K562 (cell line): ENCODE data around the gene CWF19L1. TPM values are rescaled to one million over a fixed set of nuclear protein-coding genes. Genes with fewer than 3 reads are reported as not detected.

Source experiments
- BHLHE40 ChIP-seq: IDR thresholded peaks from 2 replicates; pipeline ENCODE4 v1.6.1; 2011; ENCODE audit warnings: low read length, improper control_type of control experiment
- CREM ChIP-seq: IDR thresholded peaks from 2 replicates; pipeline ENCODE4 v1.6.1; 2014; ENCODE audit warnings: antibody characterized with exemption, low read depth
- DLX4 ChIP-seq: fragments of 250-450 bp; sonication (Bioruptor Pico); IDR thresholded peaks from 2 replicates; pipeline ENCODE4 v1.6.1; 2021; ENCODE audit warnings: mild to moderate bottlenecking
- ETV5 ChIP-seq: sonication (generic); formaldehyde crosslinking; IDR thresholded peaks from 2 replicates; pipeline ENCODE4 v1.4.0; 2020; ENCODE audit warnings: low read depth, mild to moderate bottlenecking, missing genetic modification reagents
- GTF2F1 ChIP-seq: IDR thresholded peaks from 2 replicates; pipeline ENCODE4 v1.6.1; 2011; ENCODE audit warnings: low read depth, low read length, improper control_type of control experiment
- HNRNPLL ChIP-seq: fragments of 200-400 bp; formaldehyde crosslinking; IDR thresholded peaks from 2 replicates; pipeline ENCODE4 v1.6.1; 2017; ENCODE audit warnings: low read length, low read depth, mild to moderate bottlenecking; ENCODE audit not compliant: poor library complexity, severe bottlenecking
- MBD1 ChIP-seq: fragments of 250-450 bp; sonication (Bioruptor Pico); IDR thresholded peaks from 2 replicates; pipeline ENCODE4 v1.8.0; 2022; ENCODE audit warnings: inconsistent platforms
- NR4A1 ChIP-seq, 2 experiments: fragments of 250-450 bp in 1 of 2; fragments of 450-650 bp in 1 of 2; sonication (Bioruptor Pico) in 1 of 2; IDR thresholded peaks; 2 replicates each; pipeline versions ENCODE4 v1.4.0 to v1.6.1; 2016 to 2020; ENCODE audit warnings: mild to moderate bottlenecking in 2 of 2, missing compliant biosample characterization in 1 of 2, missing genetic modification characterization in 1 of 2, moderate library complexity in 1 of 2
- RB1 ChIP-seq: fragments of 450-650 bp; IDR thresholded peaks from 2 replicates; pipeline ENCODE4 v1.6.1; 2017; ENCODE audit warnings: low read depth, mild to moderate bottlenecking
- RBM39 ChIP-seq: fragments of 200-400 bp; formaldehyde crosslinking; optimal IDR thresholded peaks from 2 replicates; pipeline ENCODE3; 2018; ENCODE audit warnings: low read depth, low read length
- SRF ChIP-seq, 2 experiments: fragments of 250-450, 450-650 bp in 1 of 2; sonication (Bioruptor Pico) in 1 of 2; sonication (generic) in 1 of 2; formaldehyde crosslinking; IDR thresholded peaks; 2 replicates each; pipeline versions ENCODE4 v1.5.0 to v1.5.1; 2020 to 2022; ENCODE audit warnings: mild to moderate bottlenecking in 1 of 2, missing genetic modification reagents in 1 of 2
- TBL1XR1 ChIP-seq, 2 experiments: IDR thresholded peaks; 2 replicates each; pipeline ENCODE4 v1.6.1; 2012; ENCODE audit warnings: improper control_type of control experiment in 2 of 2, low read length in 2 of 2, mild to moderate bottlenecking in 1 of 2
- TEAD1 ChIP-seq, 2 experiments: fragments of 450-650 bp in 1 of 2; sonication (generic) in 1 of 2; formaldehyde crosslinking; IDR thresholded peaks; 2 replicates each; pipeline versions ENCODE4 v1.4.0 to v1.8.0; 2020 to 2022; ENCODE audit warnings: mild to moderate bottlenecking in 2 of 2, missing genetic modification reagents in 1 of 2
- ZBTB49 ChIP-seq: sonication (generic); formaldehyde crosslinking; IDR thresholded peaks from 2 replicates; pipeline ENCODE4 v1.8.0; 2022; ENCODE audit warnings: missing genetic modification reagents, mild to moderate bottlenecking, borderline replicate concordance
- ZNF324 ChIP-seq: fragments of 250-450 bp; sonication (Bioruptor Pico); IDR thresholded peaks from 2 replicates; pipeline ENCODE4 v1.4.0; 2020; ENCODE audit warnings: mild to moderate bottlenecking
- ZNF395 ChIP-seq: fragments of 200-800 bp; sonication (Bioruptor generic); IDR thresholded peaks from 2 replicates; pipeline ENCODE4 v1.6.1; 2017; ENCODE audit warnings: missing genetic modification characterization, missing compliant biosample characterization
- polyA plus RNA-seq, 8 experiments: library from polyadenylated mRNA; depleted of rRNA in 4 of 8; stranded (reverse) in 5 of 8; unstranded in 3 of 8; fragments of >200 nt; fragmentation: Nextera tagmentation in 2 of 8; fragmentation: Illumina TruSeq in 1 of 8; extraction: Ambion mirVana in 2 of 8; extraction: Trizol in 1 of 8; gene quantifications; 2 replicates each; pipeline versions ENCODE4 v1.2.1 to v1.2.3, GENCODE V29; 2011 to 2014; ENCODE audit warnings: inconsistent platforms in 1 of 8, missing spikeins in 1 of 8
- total RNA-seq, 7 experiments: library from RNA; depleted of rRNA in 6 of 7; stranded (reverse); fragments of >200 nt in 6 of 7; fragmentation: Illumina TruSeq in 2 of 7; extraction: Trizol in 2 of 7; gene quantifications; 2 replicates each; pipeline versions ENCODE4 v1.2.1 to v1.2.3, GENCODE V29; 2011 to 2021; ENCODE audit warnings: low replicate concordance in 1 of 7

CWF19L1 gene
- total and polyA plus RNA-seq, 9 of the 15 experiments (the other 6 are each of a cell fraction or from before 2014, with no cell fraction given), result 19.5 to 49.9 (median 30.9) TPM

- TF ChIP-seq RBM39 (no peak), TEAD1 (CRISPR knock-in tag; IDR thresholded peaks at IDR 0.05) (0 out of 4 replicates have a peak, but pooled peaks of 1 of the 2 experiments have one; percentile 23), ZNF324 (no peak), CREM (peak; percentile 59), GTF2F1 (no peak), BHLHE40 (no peak), RB1 (no peak; the same call in 1 of the 2 replicates), MBD1 (CRISPR knock-in tag) (no peak), ETV5 (CRISPR knock-in tag) (peak; percentile 55; the same call in 1 of the 2 replicates), ZBTB49 (CRISPR knock-in tag) (no peak), NR4A1 (CRISPR knock-in tag; IDR thresholded peaks at IDR 0.05) (no peak), NR4A1 (tag; IDR thresholded peaks at IDR 0.05) (no peak), DLX4 (CRISPR knock-in tag) (no peak), TBL1XR1 (IDR thresholded peaks at IDR 0.05; ENCODE audit: low read length in 2 of 2) (no peak), ZNF395 (CRISPR knock-in tag) (peak; percentile 75; the same call in 1 of the 2 replicates), SRF (CRISPR knock-in tag; IDR thresholded peaks at IDR 0.05) (no peak), HNRNPLL (peak; percentile 95)
Measured at GRCh38 chr10:100286051-100287033, 18.9 kb upstream of the CWF19L1 start, which contains the start of gene BLOC1S2 (continued).
